Mucosa of rectum (tissue), 2 donors: Measurements from ENCODE around the gene LPAR1.
"Not testable (repeated sequence)": the region's sequence is repeated elsewhere in the genome, so short reads cannot be mapped to it uniquely, and the experiment has no call there.

ENCODE experiments used
- H3K27ac ChIP-seq, 2 donors: one replicate each; pipeline ENCODE4 v1.7.0; 2013; ENCODE audit warnings: inconsistent platforms in 2 of 2, low read depth in 2 of 2, low read length in 2 of 2
- H3K27me3 ChIP-seq, 2 donors: one replicate each; pipeline ENCODE4 v1.7.0; 2013; ENCODE audit warnings: low read length in 2 of 2; ENCODE audit not compliant: control insufficient read depth in 2 of 2, insufficient read depth in 2 of 2
- H3K36me3 ChIP-seq, 2 donors: one replicate each; pipeline ENCODE4 v1.7.0; 2013; ENCODE audit warnings: low read length in 2 of 2; ENCODE audit not compliant: control insufficient read depth in 2 of 2, insufficient read depth in 2 of 2
- H3K4me1 ChIP-seq, 2 donors: one replicate each; pipeline ENCODE4 v1.7.0; 2013; ENCODE audit warnings: low read length in 2 of 2, mild to moderate bottlenecking in 1 of 2; ENCODE audit not compliant: control insufficient read depth in 2 of 2, insufficient read depth in 2 of 2
- H3K4me3 ChIP-seq, 2 donors: one replicate each; pipeline ENCODE4 v1.7.0; 2013; ENCODE audit warnings: low read length in 2 of 2
- H3K9ac ChIP-seq, 2 donors: one replicate each; pipeline ENCODE4 v1.7.0; 2013; ENCODE audit warnings: low read length in 2 of 2, low read depth in 1 of 2, mild to moderate bottlenecking in 1 of 2
- H3K9me3 ChIP-seq, 2 donors: one replicate each; pipeline ENCODE4 v1.7.0; 2013; ENCODE audit warnings: low read length in 2 of 2; ENCODE audit not compliant: control insufficient read depth in 2 of 2
- donor health status: healthy.
- donor health status: Normal muscosa, but diverticular disease.

Gene LPAR1

GRCh38 chr9:110871736-110872135 is 166.5 kb downstream of the LPAR1 start:
- Histone ChIP-seq H3K27me3 (no peaks in the 10 kb centered on the region), H3K27ac (no peak overlapping the region), H3K4me3 (no peak overlapping the region), H3K9me3 (no peaks in the 10 kb centered on the region), H3K36me3 (peaks cover 0 to 4% of the 10 kb centered on the region in 2 donors), H3K9ac (no peak overlapping the region), H3K4me1 (no peaks in the 10 kb centered on the region)

GRCh38 chr9:110869931-110870330 is 168.3 kb downstream of the LPAR1 start:
- H3K9me3 ChIP-seq, result no peaks in the 10 kb centered on the region
- H3K27ac ChIP-seq, result no peak overlapping the region
- H3K9ac ChIP-seq, result no peak overlapping the region
- H3K27me3 ChIP-seq, result no peaks in the 10 kb centered on the region
- no peak overlapping the region for H3K4me3 ChIP-seq
- H3K36me3 ChIP-seq, result peaks cover 0 to 4% of the 10 kb centered on the region in 2 donors
- H3K4me1 ChIP-seq, result no peaks in the 10 kb centered on the region

- Histone ChIP-seq H3K9me3 (peaks cover 0 to 3% of the 10 kb centered on the region in 2 donors), H3K27ac (no peak overlapping the region), H3K4me3 (no peak overlapping the region), H3K36me3 (no peaks in the 10 kb centered on the region), H3K27me3 (no peaks in the 10 kb centered on the region), H3K4me1 (no peaks in the 10 kb centered on the region), H3K9ac (no peak overlapping the region)
These were observed 174.3 kb downstream of the LPAR1 start for GRCh38 chr9:110864011-110864410.

- not testable (repeated sequence) for H3K9me3 ChIP-seq, H3K4me1 ChIP-seq, H3K27ac ChIP-seq, H3K9ac ChIP-seq, H3K36me3 ChIP-seq, H3K27me3 ChIP-seq, H3K4me3 ChIP-seq
These were observed 176.7 kb downstream of the LPAR1 start for GRCh38 chr9:110861370-110862110.

DNA sequence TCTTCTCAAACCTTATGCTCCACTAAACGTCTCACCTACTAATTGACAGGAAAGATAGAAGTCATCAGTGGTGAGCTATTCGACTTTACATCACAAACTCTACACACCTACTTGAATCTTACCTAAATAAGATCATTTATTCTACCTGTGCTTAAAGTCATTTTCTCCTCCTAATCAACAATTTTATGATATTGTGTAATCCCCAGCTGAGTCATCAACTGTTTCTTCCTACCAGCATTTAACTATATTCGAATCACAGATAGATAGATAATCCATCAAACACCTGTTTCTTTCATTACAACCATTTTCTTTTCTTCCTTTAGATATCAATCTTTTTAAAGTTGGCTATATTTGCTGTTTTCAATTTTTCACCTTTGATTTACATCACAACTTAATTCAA is 181.5 kb downstream of the LPAR1 start:
- no peak overlapping the region for H3K4me3 ChIP-seq
- H3K9me3 ChIP-seq, result peaks cover 3 to 6% of the 10 kb centered on the region in 2 donors
- no peaks in the 10 kb centered on the region for H3K27me3 ChIP-seq
- no peaks in the 10 kb centered on the region for H3K36me3 ChIP-seq
- H3K9ac ChIP-seq, result no peak overlapping the region
- no peaks in the 10 kb centered on the region for H3K4me1 ChIP-seq
- no peak overlapping the region for H3K27ac ChIP-seq

- Histone ChIP-seq H3K4me3 (no peak overlapping the region), H3K4me1 (no peaks in the 10 kb centered on the region), H3K36me3 (no peaks in the 10 kb centered on the region)
These were observed 187.7 kb downstream of the LPAR1 start for GRCh38 chr9:110850401-110851135.

GRCh38 chr9:110847671-110848070 is 190.6 kb downstream of the LPAR1 start:
- no peak overlapping the region for H3K9ac ChIP-seq
- no peaks in the 10 kb centered on the region for H3K36me3 ChIP-seq
- H3K9me3 ChIP-seq, result no peaks in the 10 kb centered on the region
- no peaks in the 10 kb centered on the region for H3K4me1 ChIP-seq
- H3K4me3 ChIP-seq, result no peak overlapping the region
- no peaks in the 10 kb centered on the region for H3K27me3 ChIP-seq
- H3K27ac ChIP-seq, result no peak overlapping the region

More at GRCh38 chr9:110850401-110851135, 187.7 kb downstream of the LPAR1 start:
- Histone ChIP-seq H3K9ac (no peak overlapping the region), H3K27ac (no peak overlapping the region), H3K27me3 (no peaks in the 10 kb centered on the region), H3K9me3 (peaks cover 3% of the 10 kb centered on the region in 2 donors)

DNA sequence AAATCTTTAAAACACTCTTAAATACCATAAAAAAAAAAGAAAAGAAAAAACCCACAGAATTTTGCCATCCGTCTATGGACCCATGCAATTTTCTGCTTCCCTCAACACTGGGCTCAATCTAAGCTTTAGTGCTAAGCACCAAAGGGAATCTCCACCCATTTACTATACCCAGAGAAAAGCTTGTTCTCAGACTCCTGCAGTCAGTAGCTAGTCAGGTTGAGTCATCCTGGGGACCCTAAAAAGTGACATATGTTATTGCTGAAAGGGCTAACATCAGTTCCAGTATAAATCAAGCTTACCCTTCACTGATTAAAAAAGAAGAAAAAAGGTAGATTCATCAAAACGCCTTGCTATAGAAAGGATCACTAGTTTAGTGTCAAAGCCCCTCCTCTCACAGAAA is 192.1 kb downstream of the LPAR1 start:
- H3K9me3 ChIP-seq, result no peaks in the 10 kb centered on the region
- H3K27me3 ChIP-seq, result no peaks in the 10 kb centered on the region
- H3K4me3 ChIP-seq, result no peak overlapping the region
- no peaks in the 10 kb centered on the region for H3K36me3 ChIP-seq
- H3K27ac ChIP-seq, result no peak overlapping the region
- H3K4me1 ChIP-seq, result no peaks in the 10 kb centered on the region
- no peak overlapping the region for H3K9ac ChIP-seq

DNA sequence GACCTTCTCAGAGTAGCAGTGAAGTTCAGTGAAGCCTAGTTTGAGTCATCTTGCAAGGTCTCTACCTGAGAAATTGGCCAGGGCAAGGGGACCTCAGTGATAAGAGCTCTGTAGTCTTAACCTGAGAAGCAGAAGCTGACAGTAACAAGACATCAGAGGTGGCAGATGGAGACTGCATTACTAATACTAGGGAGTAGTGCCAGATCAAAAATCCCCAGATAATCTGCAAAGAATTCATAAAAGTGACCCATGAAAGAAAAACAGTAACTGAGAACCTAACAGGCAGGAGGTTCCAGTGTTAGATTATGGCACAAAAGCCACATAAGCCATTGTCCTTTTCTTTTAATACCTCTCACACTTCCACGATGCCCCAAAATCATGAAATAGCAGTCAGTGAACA is 194.1 kb downstream of the LPAR1 start:
- Histone ChIP-seq H3K4me1 (no peaks in the 10 kb centered on the region), H3K27ac (no peak overlapping the region), H3K27me3 (no peaks in the 10 kb centered on the region), H3K9ac (no peak overlapping the region), H3K9me3 (no peaks in the 10 kb centered on the region), H3K36me3 (no peaks in the 10 kb centered on the region), H3K4me3 (no peak overlapping the region)

DNA sequence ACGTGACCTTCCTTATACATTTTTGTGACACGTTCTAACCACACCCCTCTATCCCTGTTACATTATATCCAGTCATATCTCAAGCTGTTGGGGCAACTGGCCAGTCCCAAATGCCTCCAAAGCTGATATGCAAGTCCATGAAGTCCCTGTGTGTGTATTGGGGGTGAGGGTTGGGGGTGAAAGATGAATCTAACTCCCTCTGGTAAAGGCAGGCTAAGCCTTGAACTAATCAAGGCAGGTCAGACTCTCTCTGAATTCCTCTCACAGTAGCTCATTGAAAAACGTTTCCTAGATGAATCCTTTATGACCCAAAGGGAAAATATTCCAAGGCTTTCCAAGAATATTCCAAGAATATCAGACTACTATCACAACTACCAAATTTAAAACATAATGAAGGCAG is 195.3 kb downstream of the LPAR1 start:
- no peak overlapping the region for H3K27ac ChIP-seq
- H3K36me3 ChIP-seq, result no peaks in the 10 kb centered on the region
- no peaks in the 10 kb centered on the region for H3K4me1 ChIP-seq
- H3K27me3 ChIP-seq, result no peaks in the 10 kb centered on the region
- H3K9ac ChIP-seq, result no peak overlapping the region
- no peak overlapping the region for H3K4me3 ChIP-seq
- no peaks in the 10 kb centered on the region for H3K9me3 ChIP-seq
